Central memory CD8-positive, alpha-beta T cell (primary cell): ENCODE results near the gene DOCK2.

Source experiments
- ATAC-seq: fragments of 150-1000 bp; cut with Tn5 transposase; replicated peaks from 2 replicates; pipeline ENCODE4 v1.10.0; 2022; ENCODE audit warnings: mild to moderate bottlenecking, moderate FRiP score, moderate number of reproducible peaks; ENCODE audit not compliant: poor library complexity, severe bottlenecking; ENCODE audit errors: extremely low read depth
- DNase-seq, 2 donors: peaks; one replicate each; pipeline ENCODE4 v3.0.0; 2021; ENCODE audit warnings: low spot score in 2 of 2
- H3K27ac Mint-ChIP-seq: one replicate; pipeline ENCODE4 v1.8.0; 2022; ENCODE audit warnings: low read depth, mild to moderate bottlenecking, moderate library complexity, mixed read lengths
- H3K27me3 Mint-ChIP-seq: one replicate; pipeline ENCODE4 v1.8.0; 2022; ENCODE audit warnings: mixed read lengths
- H3K36me3 Mint-ChIP-seq: one replicate; pipeline ENCODE4 v1.8.0; 2022; ENCODE audit warnings: mild to moderate bottlenecking, moderate library complexity, mixed read lengths; ENCODE audit not compliant: insufficient read depth
- H3K4me1 Mint-ChIP-seq: one replicate; pipeline ENCODE4 v1.8.0; 2022; ENCODE audit warnings: mixed read lengths
- H3K4me3 Mint-ChIP-seq: one replicate; pipeline ENCODE4 v1.8.0; 2022; ENCODE audit warnings: mild to moderate bottlenecking, moderate library complexity, mixed read lengths
- H3K9me3 Mint-ChIP-seq: one replicate; pipeline ENCODE4 v1.8.0; 2022; ENCODE audit warnings: mixed read lengths

Gene DOCK2

DNA sequence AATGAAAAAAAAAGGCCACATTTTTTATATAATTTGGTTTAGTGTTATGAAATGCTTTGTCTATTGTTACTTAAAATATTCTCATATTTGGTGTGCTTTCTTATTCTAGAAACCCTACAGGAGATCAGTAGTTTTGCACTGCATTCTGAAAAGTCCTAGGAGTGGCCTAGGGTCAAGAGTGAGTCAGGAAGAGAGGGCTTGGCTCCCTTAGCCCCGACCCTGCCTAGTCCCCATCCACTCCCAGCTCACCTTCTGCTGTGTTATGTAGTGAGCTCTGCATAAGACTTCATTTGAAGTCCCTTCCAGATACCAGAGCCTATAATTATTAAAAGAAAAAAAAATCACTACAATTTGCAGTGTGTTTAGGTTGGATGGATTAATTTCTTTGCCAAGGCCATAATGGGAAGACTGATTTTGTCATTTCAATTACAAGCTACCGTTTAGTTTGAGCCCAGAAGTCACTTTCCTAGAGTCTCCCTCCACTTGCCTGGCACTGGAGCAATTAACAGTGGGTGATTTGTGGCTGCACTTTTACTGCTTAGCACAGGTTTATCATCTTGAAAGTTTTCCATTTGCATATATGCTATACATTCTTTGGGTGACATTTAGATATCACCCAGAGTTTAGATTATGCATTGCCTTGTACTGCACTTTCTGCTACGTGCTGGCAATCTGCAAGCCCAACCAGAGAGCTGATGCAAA lies 199.9 kb downstream of the DOCK2 start:
- no peaks in the 10 kb centered on the region for H3K9me3 Mint-ChIP-seq
- DNase-seq (no peak), ATAC-seq (no peak)
- peak overlapping the region; percentile 90 for H3K27ac Mint-ChIP-seq
- no peak overlapping the region for H3K4me3 Mint-ChIP-seq
- peaks cover 24% of the 10 kb centered on the region for H3K36me3 Mint-ChIP-seq
- peaks cover 33% of the 10 kb centered on the region for H3K4me1 Mint-ChIP-seq
- no peaks in the 10 kb centered on the region for H3K27me3 Mint-ChIP-seq

- no peaks in the 10 kb centered on the region for H3K9me3 Mint-ChIP-seq
- ATAC-seq: no peak
- peaks cover 32% of the 10 kb centered on the region for H3K4me1 Mint-ChIP-seq
- no peak overlapping the region for H3K4me3 Mint-ChIP-seq
- no peaks in the 10 kb centered on the region for H3K27me3 Mint-ChIP-seq
- peak overlapping the region; percentile 90 for H3K27ac Mint-ChIP-seq
- no peak for DNase-seq
- H3K36me3 Mint-ChIP-seq: peaks cover 29% of the 10 kb centered on the region
These were observed 200.6 kb downstream of the DOCK2 start for GRCh38 chr5:169837686-169838085.

DNA sequence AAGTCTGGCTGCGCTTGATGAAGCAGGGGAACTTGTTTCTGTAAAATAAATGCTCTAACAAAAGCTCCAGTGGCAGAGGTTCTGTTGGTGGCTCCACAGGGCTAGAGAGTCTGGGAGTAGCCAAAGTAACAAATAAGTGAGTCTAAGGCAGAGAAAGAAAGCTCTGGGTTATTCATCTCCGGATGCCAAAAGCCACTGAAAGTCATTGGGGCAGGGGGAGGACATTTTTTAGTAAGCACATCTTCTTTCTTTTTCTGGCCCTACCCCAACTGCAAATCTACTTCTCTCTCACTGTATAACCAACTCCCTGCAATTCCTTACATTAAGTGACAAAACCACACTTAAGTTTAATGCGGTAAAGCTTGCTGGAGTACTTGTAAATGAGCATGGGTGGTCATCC lies 201.6 kb downstream of the DOCK2 start:
- Mint-ChIP-seq H3K4me3 (no peak overlapping the region), H3K27ac (no peak overlapping the region), H3K36me3 (peaks cover 34% of the 10 kb centered on the region), H3K9me3 (no peaks in the 10 kb centered on the region), H3K4me1 (peaks cover 28% of the 10 kb centered on the region), H3K27me3 (no peaks in the 10 kb centered on the region)
- DNase-seq (no peak), ATAC-seq (no peak)

GRCh38 chr5:169840405-169840804 lies 203.3 kb downstream of the DOCK2 start:
- Mint-ChIP-seq H3K4me1 (peaks cover 34% of the 10 kb centered on the region), H3K27me3 (no peaks in the 10 kb centered on the region), H3K9me3 (no peaks in the 10 kb centered on the region), H3K4me3 (no peak overlapping the region), H3K27ac (no peak overlapping the region), H3K36me3 (peaks cover 40% of the 10 kb centered on the region)
- DNase-seq: no peak
- ATAC-seq: no peak

- Mint-ChIP-seq H3K36me3 (peaks cover 42% of the 10 kb centered on the region), H3K27me3 (no peaks in the 10 kb centered on the region), H3K27ac (no peak overlapping the region), H3K4me3 (no peak overlapping the region), H3K4me1 (peaks cover 32% of the 10 kb centered on the region), H3K9me3 (no peaks in the 10 kb centered on the region)
- DNase-seq (no peak), ATAC-seq (no peak)
These were observed 205.6 kb downstream of the DOCK2 start for GRCh38 chr5:169842699-169843098.

DNA sequence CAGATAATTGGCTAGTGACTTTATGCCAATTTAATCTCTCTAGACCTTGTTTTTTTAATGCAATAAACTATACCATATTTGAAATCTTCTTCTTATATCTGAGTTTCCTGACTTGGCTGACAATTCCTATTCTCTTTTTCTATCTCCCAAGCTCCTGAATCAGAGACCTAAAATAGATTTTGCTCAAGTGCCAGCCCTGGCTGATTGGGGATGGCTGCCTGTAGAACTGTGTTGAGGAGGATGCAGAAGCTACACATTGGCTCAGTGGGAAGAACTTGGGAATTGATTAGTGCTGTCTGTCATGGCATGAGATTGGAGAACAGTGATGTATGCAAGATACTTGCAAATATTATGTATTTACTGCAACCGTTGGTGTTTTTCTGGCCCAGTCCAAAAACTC lies 210.4 kb downstream of the DOCK2 start:
- Mint-ChIP-seq H3K4me1 (peaks cover 32% of the 10 kb centered on the region), H3K27ac (no peak overlapping the region), H3K36me3 (peaks cover 26% of the 10 kb centered on the region), H3K27me3 (no peaks in the 10 kb centered on the region), H3K9me3 (peaks cover 15% of the 10 kb centered on the region), H3K4me3 (no peak overlapping the region)
- no peak for DNase-seq
- no peak for ATAC-seq

DNA sequence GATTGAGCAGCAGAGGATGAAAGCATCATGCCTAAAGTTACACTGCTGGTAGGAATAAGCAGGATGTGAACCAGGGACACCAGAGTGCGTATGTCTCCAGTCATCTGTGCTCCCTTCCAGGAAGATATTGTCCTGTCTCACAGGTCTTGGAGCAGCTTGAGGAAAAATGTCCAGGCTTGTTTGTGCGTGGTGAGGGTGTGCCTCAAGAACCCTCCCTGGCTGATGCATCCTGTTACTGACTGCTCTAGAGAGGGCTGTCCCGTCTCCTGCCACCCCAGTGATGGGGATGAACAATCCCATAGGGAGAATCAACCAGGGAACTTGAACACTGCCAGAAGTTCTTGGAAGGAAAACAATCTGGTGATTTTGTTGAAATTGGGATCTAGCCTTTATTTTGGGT lies 211.2 kb downstream of the DOCK2 start:
- peaks cover 26% of the 10 kb centered on the region for H3K4me1 Mint-ChIP-seq
- no peak overlapping the region for H3K27ac Mint-ChIP-seq
- no peak overlapping the region for H3K4me3 Mint-ChIP-seq
- peaks cover 22% of the 10 kb centered on the region for H3K36me3 Mint-ChIP-seq
- peaks cover 15% of the 10 kb centered on the region for H3K9me3 Mint-ChIP-seq
- no peak for ATAC-seq
- no peak for DNase-seq
- no peaks in the 10 kb centered on the region for H3K27me3 Mint-ChIP-seq

DNA sequence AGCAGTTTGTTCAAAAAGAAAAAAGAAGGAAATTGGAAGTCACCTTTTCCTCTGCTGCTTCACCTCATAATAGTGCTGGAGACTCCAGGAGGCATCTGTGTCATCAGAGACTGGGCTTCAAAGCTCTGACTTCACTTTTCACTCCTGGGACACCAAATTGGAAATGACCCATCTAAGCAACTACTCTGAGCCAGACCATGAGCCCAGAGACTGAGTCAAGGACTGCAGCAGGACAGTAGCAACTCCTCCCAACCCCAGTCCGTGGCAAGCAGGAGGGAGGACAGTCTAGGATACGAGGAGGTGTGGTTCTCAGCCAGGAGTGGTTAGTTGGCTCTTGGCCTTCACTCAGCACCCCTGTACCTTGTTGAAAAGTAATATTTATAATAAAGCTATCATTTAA lies 211.7 kb downstream of the DOCK2 start:
- peaks cover 15% of the 10 kb centered on the region for H3K9me3 Mint-ChIP-seq
- no peak overlapping the region for H3K4me3 Mint-ChIP-seq
- H3K27me3 Mint-ChIP-seq: no peaks in the 10 kb centered on the region
- ATAC-seq (no peak), DNase-seq (no peak)
- peaks cover 26% of the 10 kb centered on the region for H3K4me1 Mint-ChIP-seq
- H3K36me3 Mint-ChIP-seq: peaks cover 20% of the 10 kb centered on the region
- H3K27ac Mint-ChIP-seq: no peak overlapping the region

- no peak overlapping the region for H3K4me3 Mint-ChIP-seq
- DNase-seq (no peak), ATAC-seq (no peak)
- peaks cover 15% of the 10 kb centered on the region for H3K9me3 Mint-ChIP-seq
- peaks cover 26% of the 10 kb centered on the region for H3K4me1 Mint-ChIP-seq
- H3K36me3 Mint-ChIP-seq: peaks cover 17% of the 10 kb centered on the region
- H3K27ac Mint-ChIP-seq: no peak overlapping the region
- H3K27me3 Mint-ChIP-seq: no peaks in the 10 kb centered on the region
These were observed 213.3 kb downstream of the DOCK2 start for GRCh38 chr5:169850409-169850808.

DNA sequence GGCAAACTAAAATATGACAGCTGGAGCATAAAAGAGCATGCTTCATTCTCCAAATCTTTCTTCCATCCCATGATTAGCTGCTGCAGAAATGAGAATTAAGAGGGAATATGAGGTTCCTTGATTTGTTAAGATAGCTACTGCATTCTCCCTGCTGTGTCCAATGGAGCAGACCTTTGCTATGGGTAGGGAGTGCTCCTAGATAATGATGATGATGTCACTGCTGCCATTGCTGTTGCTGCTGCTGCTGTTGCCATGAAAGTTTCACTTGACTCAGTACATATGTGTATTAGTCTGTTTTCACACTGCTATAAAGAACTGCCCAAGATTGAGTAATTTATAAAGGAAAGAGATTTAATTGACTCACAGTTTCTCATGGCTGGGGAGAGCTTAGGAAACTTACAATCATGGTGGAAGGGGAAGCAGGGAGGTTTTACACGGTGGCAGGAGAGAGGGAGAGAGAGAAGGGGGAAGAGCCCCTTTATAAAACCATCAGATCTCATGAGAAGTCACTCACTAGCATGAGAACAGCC lies 214.3 kb downstream of the DOCK2 start:
- no peaks in the 10 kb centered on the region for H3K27me3 Mint-ChIP-seq
- H3K27ac Mint-ChIP-seq: no peak overlapping the region

GRCh38 chr5:169856571-169856970 lies 219.5 kb downstream of the DOCK2 start:
- H3K27me3 Mint-ChIP-seq: no peaks in the 10 kb centered on the region
- H3K9me3 Mint-ChIP-seq: peaks cover 2% of the 10 kb centered on the region
- no peak for DNase-seq
- H3K27ac Mint-ChIP-seq: no peak overlapping the region
- no peak overlapping the region for H3K4me3 Mint-ChIP-seq
- H3K36me3 Mint-ChIP-seq: peaks cover 16% of the 10 kb centered on the region
- ATAC-seq: no peak
- peaks cover 59% of the 10 kb centered on the region for H3K4me1 Mint-ChIP-seq

More for the DNA sequence above, 214.3 kb downstream of the DOCK2 start:
- DNase-seq (no peak), ATAC-seq (no peak)
- H3K4me1 Mint-ChIP-seq: peaks cover 33% of the 10 kb centered on the region
- peaks cover 16% of the 10 kb centered on the region for H3K36me3 Mint-ChIP-seq
- peaks cover 15% of the 10 kb centered on the region for H3K9me3 Mint-ChIP-seq
- H3K4me3 Mint-ChIP-seq: no peak overlapping the region

DNA sequence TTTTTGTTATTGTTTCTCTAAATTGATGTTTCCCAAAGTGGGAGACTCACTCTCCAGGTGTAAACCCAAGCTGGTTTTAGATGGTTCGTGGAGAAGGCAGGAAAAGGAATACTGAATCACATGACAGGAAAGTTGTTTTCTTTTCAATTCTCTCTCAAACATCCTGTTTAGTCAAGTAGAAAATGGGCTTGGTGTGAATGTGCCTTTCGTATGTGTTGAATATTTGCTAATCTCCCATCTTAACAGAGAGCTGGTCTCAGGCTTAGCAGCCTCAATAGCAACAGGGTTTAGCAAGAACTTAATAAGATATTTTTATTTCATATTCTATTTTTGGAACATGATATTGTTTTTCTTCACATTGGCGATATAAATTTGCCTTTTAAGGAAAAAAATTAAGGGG lies 223.5 kb downstream of the DOCK2 start:
- no peak for DNase-seq
- peaks cover 41% of the 10 kb centered on the region for H3K4me1 Mint-ChIP-seq
- no peak for ATAC-seq
- no peaks in the 10 kb centered on the region for H3K27me3 Mint-ChIP-seq
- H3K4me3 Mint-ChIP-seq: no peak overlapping the region
- no peak overlapping the region for H3K27ac Mint-ChIP-seq
- peaks cover 6% of the 10 kb centered on the region for H3K36me3 Mint-ChIP-seq
- no peaks in the 10 kb centered on the region for H3K9me3 Mint-ChIP-seq

- no peak for ATAC-seq
- Mint-ChIP-seq H3K27me3 (no peaks in the 10 kb centered on the region), H3K9me3 (no peaks in the 10 kb centered on the region), H3K27ac (no peak overlapping the region), H3K4me1 (peaks cover 35% of the 10 kb centered on the region), H3K36me3 (peaks cover 5% of the 10 kb centered on the region), H3K4me3 (no peak overlapping the region)
- no peak for DNase-seq
These were observed 224.4 kb downstream of the DOCK2 start for GRCh38 chr5:169861433-169861832.
